Left lung (tissue), 10 donors: ENCODE data around the gene HDAC4. TPM values are rescaled to one million over a fixed set of nuclear protein-coding genes. Genes with fewer than 3 reads are reported as not detected.

Source experiments
- ATAC-seq: fragments of 200-7000 bp; cut with Tn5 transposase; one replicate; pipeline ENCODE4 v1.9.1; 2020; ENCODE audit warnings: moderate library complexity
- DNase-seq, 4 donors: peaks; one replicate each; pipeline ENCODE4 v3.0.0-alpha.2; 2013 to 2020
- H3K27ac ChIP-seq, 2 donors: fragments of 200-600 bp; sonication (generic) in 1 of 2; one replicate each; pipeline versions ENCODE4 v1.5.0 to v1.8.0; 2020 to 2021
- H3K27me3 ChIP-seq, 2 donors: fragments of 200-600 bp; sonication (generic) in 1 of 2; one replicate each; pipeline versions ENCODE4 v1.5.0 to v1.8.0; 2020 to 2021
- H3K36me3 ChIP-seq, 2 donors: fragments of 200-600 bp; sonication (generic) in 1 of 2; one replicate each; pipeline versions ENCODE4 v1.5.0 to v1.8.0; 2020 to 2021
- H3K4me1 ChIP-seq, 2 donors: fragments of 200-600 bp; one replicate each; pipeline ENCODE4 v1.8.0; 2021
- H3K4me3 ChIP-seq, 2 donors: fragments of 200-600 bp; sonication (generic) in 1 of 2; one replicate each; pipeline versions ENCODE4 v1.5.0 to v1.8.0; 2020 to 2021; ENCODE audit warnings: mild to moderate bottlenecking in 1 of 2
- H3K9me3 ChIP-seq, 2 donors: fragments of 200-600 bp; sonication (generic) in 1 of 2; one replicate each; pipeline versions ENCODE4 v1.5.0 to v1.8.0; 2020 to 2021
- intact Hi-C, 2 donors: fragments of 100-400 bp; cut with DNase I; formaldehyde crosslinking; loops; one replicate each; pipeline versions ENCODE4 v1.11.2 to v1.14.2; 2022
- polyA plus RNA-seq, 6 donors: library from polyadenylated mRNA; unstranded; fragments of 120-200 nt; gene quantifications; one replicate each; pipeline ENCODE4 v1.2.1, GENCODE V29; 2013; ENCODE audit not compliant: insufficient read length in 6 of 6
- total RNA-seq, 2 donors: library from RNA; stranded (reverse); fragmentation: NEBNext Ultra II Directional; extraction: Animal tissue kit (Norgen Biotek cat#: 25700); gene quantifications; one replicate each; pipeline ENCODE4 v1.2.1, GENCODE V29; 2021
- TF ChIP-seq, protein P1 (sequence below), 2 donors: fragments of 200-600 bp; sonication (generic) in 1 of 2; IDR thresholded peaks; one replicate each; pipeline versions ENCODE4 v1.5.0 to v1.8.0; 2021; ENCODE audit warnings: antibody characterized with exemption in 2 of 2
- donor health status: DM: no; HTN: yes; CAD: no.
- donor health status: DM: no; HTN: no; CAD: no.

Gene HDAC4
- total and polyA plus RNA-seq, 8 donors = 9.9 to 36.8 (median 12.8) TPM

DNA sequence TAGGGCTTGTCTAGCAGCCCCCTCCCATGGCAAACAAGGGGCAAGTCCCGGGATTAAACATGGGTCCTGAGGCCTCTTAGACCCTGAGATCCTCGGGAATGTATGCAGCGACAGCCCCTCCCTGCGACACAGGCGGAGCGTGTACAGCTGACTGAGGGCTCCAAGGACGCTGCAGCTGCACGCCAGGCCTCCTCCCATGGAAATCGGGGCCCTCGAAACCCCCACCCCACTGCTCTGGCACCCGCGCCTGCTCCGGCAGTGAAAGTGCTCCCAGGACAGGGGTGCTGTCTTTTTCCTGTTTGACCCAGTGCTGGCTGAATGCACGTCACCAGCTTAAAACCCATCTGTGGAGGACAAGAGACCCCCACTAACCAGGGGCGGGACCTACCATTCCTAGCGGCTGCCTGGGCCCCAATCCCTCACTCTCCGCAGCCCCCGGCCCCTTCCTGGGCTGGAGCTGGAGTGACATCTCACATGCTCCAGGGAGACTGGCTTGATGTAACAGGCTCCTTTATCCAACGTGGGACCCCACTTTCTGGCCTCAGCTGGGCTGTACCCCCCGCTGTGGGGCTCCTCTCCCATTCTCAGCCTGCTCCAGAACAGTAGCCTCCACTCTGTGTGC is 305.2 kb downstream of the HDAC4 start:
- DNase-seq (no peak), ATAC-seq (no peak)
- Histone ChIP-seq H3K4me1 (no peaks in the 10 kb centered on the region), H3K4me3 (no peak overlapping the region), H3K27me3 (no peaks in the 10 kb centered on the region), H3K36me3 (peaks cover 0 to 92% of the 10 kb centered on the region in 2 donors), H3K27ac (no peak overlapping the region), H3K9me3 (no peaks in the 10 kb centered on the region)
- TF ChIP-seq, protein P1, sequence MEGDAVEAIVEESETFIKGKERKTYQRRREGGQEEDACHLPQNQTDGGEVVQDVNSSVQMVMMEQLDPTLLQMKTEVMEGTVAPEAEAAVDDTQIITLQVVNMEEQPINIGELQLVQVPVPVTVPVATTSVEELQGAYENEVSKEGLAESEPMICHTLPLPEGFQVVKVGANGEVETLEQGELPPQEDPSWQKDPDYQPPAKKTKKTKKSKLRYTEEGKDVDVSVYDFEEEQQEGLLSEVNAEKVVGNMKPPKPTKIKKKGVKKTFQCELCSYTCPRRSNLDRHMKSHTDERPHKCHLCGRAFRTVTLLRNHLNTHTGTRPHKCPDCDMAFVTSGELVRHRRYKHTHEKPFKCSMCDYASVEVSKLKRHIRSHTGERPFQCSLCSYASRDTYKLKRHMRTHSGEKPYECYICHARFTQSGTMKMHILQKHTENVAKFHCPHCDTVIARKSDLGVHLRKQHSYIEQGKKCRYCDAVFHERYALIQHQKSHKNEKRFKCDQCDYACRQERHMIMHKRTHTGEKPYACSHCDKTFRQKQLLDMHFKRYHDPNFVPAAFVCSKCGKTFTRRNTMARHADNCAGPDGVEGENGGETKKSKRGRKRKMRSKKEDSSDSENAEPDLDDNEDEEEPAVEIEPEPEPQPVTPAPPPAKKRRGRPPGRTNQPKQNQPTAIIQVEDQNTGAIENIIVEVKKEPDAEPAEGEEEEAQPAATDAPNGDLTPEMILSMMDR (IDR thresholded peaks at IDR 0.05) = no peak
- intact Hi-C loops = no loop called here

DNA sequence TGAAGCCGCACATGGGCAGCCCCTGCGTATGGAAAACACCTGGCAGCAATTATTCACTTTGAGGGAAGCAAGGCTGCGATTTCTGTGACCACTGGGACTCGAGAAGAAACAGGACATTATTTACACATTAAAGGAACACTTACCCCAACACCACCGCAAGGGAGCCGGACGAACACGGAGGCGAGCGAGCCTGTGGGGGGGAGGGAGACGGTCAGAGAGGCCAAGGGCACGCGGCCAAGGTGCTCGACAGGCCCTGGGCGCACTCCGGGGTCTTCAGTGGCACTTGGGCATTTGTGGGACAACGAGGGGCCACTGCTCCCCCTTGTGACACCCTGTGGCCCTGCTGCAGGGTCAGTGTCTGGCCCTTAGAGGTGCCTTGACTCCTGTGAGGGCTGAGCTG is 306.0 kb downstream of the HDAC4 start:
- H3K4me1 ChIP-seq = no peaks in the 10 kb centered on the region
- ATAC-seq (no peak), DNase-seq (no peak)
- H3K9me3 ChIP-seq = no peaks in the 10 kb centered on the region
- TF ChIP-seq, protein P1 (IDR thresholded peaks at IDR 0.05) = no peak
- intact Hi-C loops = no loop called here
- no peak overlapping the region for H3K27ac ChIP-seq
- peaks cover 0 to 92% of the 10 kb centered on the region in 2 donors for H3K36me3 ChIP-seq
- no peak overlapping the region for H3K4me3 ChIP-seq
- H3K27me3 ChIP-seq = no peaks in the 10 kb centered on the region

DNA sequence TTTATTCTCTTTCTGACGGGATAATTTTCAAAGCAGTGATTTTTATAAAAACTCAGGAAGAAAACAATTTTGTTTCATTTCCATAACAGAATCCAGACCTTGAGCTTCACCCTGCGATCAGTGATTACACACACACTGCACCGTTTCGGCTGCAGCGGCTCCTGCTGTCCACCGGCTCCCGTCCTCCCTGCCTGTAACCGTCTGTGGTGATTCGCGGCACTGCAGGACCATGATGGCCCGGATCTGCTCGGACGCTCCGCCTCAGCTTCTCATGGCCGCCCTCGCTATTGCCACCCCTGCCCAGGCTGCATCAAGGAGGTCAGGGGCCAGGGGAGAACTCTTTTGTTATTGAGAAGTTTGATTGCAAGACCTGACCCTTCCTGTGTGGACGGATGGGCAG is 306.9 kb downstream of the HDAC4 start:
- intact Hi-C loops = no loop called here
- H3K27me3 ChIP-seq = no peaks in the 10 kb centered on the region
- peaks cover 0 to 92% of the 10 kb centered on the region in 2 donors for H3K36me3 ChIP-seq
- H3K4me1 ChIP-seq = no peaks in the 10 kb centered on the region
- DNase-seq (no peak), ATAC-seq (no peak)
- no peak overlapping the region for H3K4me3 ChIP-seq
- no peaks in the 10 kb centered on the region for H3K9me3 ChIP-seq
- TF ChIP-seq, protein P1 (IDR thresholded peaks at IDR 0.05) = no peak
- no peak overlapping the region for H3K27ac ChIP-seq

DNA sequence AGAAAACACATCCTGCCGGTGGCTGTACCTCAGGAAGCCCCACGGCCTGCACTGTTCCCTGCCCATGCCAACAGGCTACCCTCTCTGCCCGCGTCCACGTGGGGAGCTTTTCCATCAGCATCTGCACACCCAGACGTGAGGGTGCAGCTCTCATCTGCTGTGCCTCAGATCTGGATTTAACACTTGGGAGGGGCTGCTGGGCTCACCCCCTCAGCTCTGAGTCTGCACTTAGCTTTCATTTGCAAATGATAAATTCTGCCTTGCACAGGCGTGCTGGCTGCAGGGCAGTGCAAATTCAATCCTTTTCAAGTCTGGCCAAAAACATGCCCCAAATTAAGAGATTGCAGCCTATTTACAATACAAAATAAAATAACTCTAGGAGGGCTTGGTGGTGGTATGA is 307.3 kb downstream of the HDAC4 start:
- no peak for ATAC-seq
- Histone ChIP-seq H3K27me3 (no peaks in the 10 kb centered on the region), H3K4me3 (no peak overlapping the region), H3K36me3 (peaks cover 0 to 92% of the 10 kb centered on the region in 2 donors), H3K27ac (no peak overlapping the region), H3K4me1 (no peaks in the 10 kb centered on the region), H3K9me3 (no peaks in the 10 kb centered on the region)
- no peak for DNase-seq
- TF ChIP-seq, protein P1 (IDR thresholded peaks at IDR 0.05) = no peak
- intact Hi-C loops = no loop called here

DNA sequence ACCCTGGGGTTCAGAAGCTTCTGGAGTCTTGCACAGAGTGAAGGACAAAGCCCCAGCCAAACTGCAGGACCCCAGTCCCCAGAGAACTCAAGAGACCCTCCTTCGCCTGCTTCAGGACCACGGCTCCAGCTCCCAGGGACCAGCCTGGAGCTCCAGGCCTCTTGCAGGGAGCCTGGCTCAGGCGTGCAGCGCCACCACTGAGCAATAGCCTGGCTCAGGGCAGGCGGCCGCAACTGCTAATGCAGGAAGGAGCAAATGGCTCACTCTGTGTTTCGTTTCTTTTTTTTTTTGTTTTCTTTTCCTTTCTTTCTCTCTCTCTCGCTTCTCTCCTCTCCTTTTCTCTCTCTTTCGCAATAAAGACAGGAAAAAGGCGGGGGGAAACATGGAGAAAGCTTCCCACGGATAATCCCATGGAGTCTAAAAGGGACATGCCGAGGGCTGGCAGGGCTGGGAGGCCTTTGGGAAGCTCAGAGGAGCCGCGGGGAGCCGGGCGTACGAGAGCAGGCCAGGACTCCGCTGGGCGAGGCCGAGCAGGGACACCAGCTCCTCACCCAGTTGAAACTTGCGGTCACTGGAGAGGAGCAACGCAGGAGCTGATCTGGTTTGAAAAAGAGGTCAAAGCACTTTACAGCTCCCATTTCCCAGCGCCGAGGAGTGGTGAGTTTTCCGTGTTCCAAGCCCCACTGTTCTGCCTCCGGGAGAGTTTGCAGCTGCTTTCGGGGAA is 308.1 kb downstream of the HDAC4 start:
- ATAC-seq = no peak

More for the DNA sequence above, 308.1 kb downstream of the HDAC4 start:
- H3K4me3 ChIP-seq = no peak overlapping the region
- intact Hi-C loops = no loop called here
- TF ChIP-seq, protein P1 (IDR thresholded peaks at IDR 0.05) = no peak
- no peaks in the 10 kb centered on the region for H3K27me3 ChIP-seq
- no peak for DNase-seq
- H3K9me3 ChIP-seq = no peaks in the 10 kb centered on the region
- peaks cover 0 to 92% of the 10 kb centered on the region in 2 donors for H3K36me3 ChIP-seq
- H3K4me1 ChIP-seq = no peaks in the 10 kb centered on the region
- H3K27ac ChIP-seq = no peak overlapping the region
